Measurements from ENCODE around the gene OR14C36.

- TF ChIP-seq CTCF (IDR thresholded peaks at IDR 0.05) (no peak), EZH2 (IDR thresholded peaks at IDR 0.05; ENCODE audit: borderline replicate concordance, insufficient read depth, low read depth, low read length, poor library complexity, severe bottlenecking) (no peak)
Observed at GRCh38 chr1:248393050-248393449, 44.5 kb downstream of the OR14C36 start.
